K562 (cell line): ENCODE data around the gene MAN1B1. TPM values are rescaled to one million over a fixed set of nuclear protein-coding genes. Genes with fewer than 3 reads are reported as not detected.

ENCODE experiments used
- ATF1 ChIP-seq, 2 experiments: fragments of 450-650 bp in 1 of 2; IDR thresholded peaks; 2 replicates each; pipeline ENCODE4 v1.6.1; 2016; ENCODE audit warnings: missing compliant biosample characterization in 1 of 2, missing genetic modification characterization in 1 of 2
- BACH1 ChIP-seq: fragments of 200-800 bp; sonication (Bioruptor generic); IDR thresholded peaks from 2 replicates; pipeline ENCODE4 v1.6.1; 2016; ENCODE audit warnings: missing genetic modification characterization, missing compliant biosample characterization
- BDP1 ChIP-seq: IDR thresholded peaks from 3 replicates; pipeline ENCODE4 v1.6.1; 2011; ENCODE audit not compliant: insufficient read length, insufficient read depth
- BMI1 ChIP-seq: fragments of 150-350 bp; IDR thresholded peaks from 2 replicates; pipeline ENCODE4 v1.6.1; 2014; ENCODE audit warnings: low read length
- EP300 ChIP-seq: IDR thresholded peaks from 2 replicates; pipeline ENCODE4 v1.6.1; 2012; ENCODE audit warnings: low read length, improper control_type of control experiment
- NONO ChIP-seq, 2 experiments: fragments of 200-400 bp in 1 of 2; fragments of 450-650 bp in 1 of 2; formaldehyde crosslinking in 1 of 2; IDR thresholded peaks; 2 replicates each; pipeline ENCODE4 v1.6.1; 2017; ENCODE audit warnings: low read depth in 2 of 2, mild to moderate bottlenecking in 2 of 2, moderate library complexity in 2 of 2, low read length in 1 of 2
- PTRF ChIP-seq: fragments of 450-650 bp; IDR thresholded peaks from 2 replicates; pipeline ENCODE4 v1.6.1; 2016; ENCODE audit warnings: mild to moderate bottlenecking, missing genetic modification characterization, missing compliant biosample characterization
- ZC3H11A ChIP-seq: IDR thresholded peaks from 2 replicates; pipeline ENCODE4 v1.6.1; 2012; ENCODE audit warnings: low read depth, low read length, improper control_type of control experiment
- ZNF766 ChIP-seq: fragments of 200-800 bp; sonication (Bioruptor generic); conservative IDR thresholded peaks from 2 replicates; pipeline ENCODE4 v1.6.1; 2016; ENCODE audit warnings: missing genetic modification characterization, missing compliant biosample characterization
- polyA plus RNA-seq, 8 experiments: library from polyadenylated mRNA; depleted of rRNA in 4 of 8; stranded (reverse) in 5 of 8; unstranded in 3 of 8; fragments of >200 nt; fragmentation: Nextera tagmentation in 2 of 8; fragmentation: Illumina TruSeq in 1 of 8; extraction: Ambion mirVana in 2 of 8; extraction: Trizol in 1 of 8; gene quantifications; 2 replicates each; pipeline versions ENCODE4 v1.2.1 to v1.2.3, GENCODE V29; 2011 to 2014; ENCODE audit warnings: inconsistent platforms in 1 of 8, missing spikeins in 1 of 8
- total RNA-seq, 7 experiments: library from RNA; depleted of rRNA in 6 of 7; stranded (reverse); fragments of >200 nt in 6 of 7; fragmentation: Illumina TruSeq in 2 of 7; extraction: Trizol in 2 of 7; gene quantifications; 2 replicates each; pipeline versions ENCODE4 v1.2.1 to v1.2.3, GENCODE V29; 2011 to 2021; ENCODE audit warnings: low replicate concordance in 1 of 7
- TF ChIP-seq, protein P1 (sequence below): IDR thresholded peaks from 3 replicates; pipeline ENCODE4 v1.6.1; 2011; ENCODE audit warnings: borderline replicate concordance, mild to moderate bottlenecking, moderate library complexity; ENCODE audit not compliant: insufficient read length; ENCODE audit errors: extremely low read depth
- TF ChIP-seq, protein P2 (sequence below): fragments of 450-650 bp; formaldehyde crosslinking; IDR thresholded peaks from 2 replicates; pipeline ENCODE4 v1.4.0; 2020; ENCODE audit warnings: mild to moderate bottlenecking, mixed read lengths
- TF ChIP-seq, protein P3 (sequence below): fragments of 200-800 bp; sonication (Bioruptor generic); IDR thresholded peaks from 2 replicates; pipeline ENCODE4 v1.6.1; 2017; ENCODE audit warnings: missing genetic modification characterization, missing compliant biosample characterization
- TF ChIP-seq, protein P4 (sequence below): sonication (generic); formaldehyde crosslinking; IDR thresholded peaks from 2 replicates; pipeline ENCODE4 v1.8.1; 2023; ENCODE audit warnings: missing genetic modification reagents, mild to moderate bottlenecking, borderline replicate concordance
- TF ChIP-seq, protein P5 (sequence below): fragments of 450-650 bp; formaldehyde crosslinking; IDR thresholded peaks from 2 replicates; pipeline ENCODE4 v1.4.0; 2020; ENCODE audit warnings: mild to moderate bottlenecking, moderate library complexity

The MAN1B1 gene
- total and polyA plus RNA-seq, 9 of the 15 experiments (the other 6 are each of a cell fraction or from before 2014, with no cell fraction given), result 0.55 to 36.6 (median 27.3) TPM

DNA sequence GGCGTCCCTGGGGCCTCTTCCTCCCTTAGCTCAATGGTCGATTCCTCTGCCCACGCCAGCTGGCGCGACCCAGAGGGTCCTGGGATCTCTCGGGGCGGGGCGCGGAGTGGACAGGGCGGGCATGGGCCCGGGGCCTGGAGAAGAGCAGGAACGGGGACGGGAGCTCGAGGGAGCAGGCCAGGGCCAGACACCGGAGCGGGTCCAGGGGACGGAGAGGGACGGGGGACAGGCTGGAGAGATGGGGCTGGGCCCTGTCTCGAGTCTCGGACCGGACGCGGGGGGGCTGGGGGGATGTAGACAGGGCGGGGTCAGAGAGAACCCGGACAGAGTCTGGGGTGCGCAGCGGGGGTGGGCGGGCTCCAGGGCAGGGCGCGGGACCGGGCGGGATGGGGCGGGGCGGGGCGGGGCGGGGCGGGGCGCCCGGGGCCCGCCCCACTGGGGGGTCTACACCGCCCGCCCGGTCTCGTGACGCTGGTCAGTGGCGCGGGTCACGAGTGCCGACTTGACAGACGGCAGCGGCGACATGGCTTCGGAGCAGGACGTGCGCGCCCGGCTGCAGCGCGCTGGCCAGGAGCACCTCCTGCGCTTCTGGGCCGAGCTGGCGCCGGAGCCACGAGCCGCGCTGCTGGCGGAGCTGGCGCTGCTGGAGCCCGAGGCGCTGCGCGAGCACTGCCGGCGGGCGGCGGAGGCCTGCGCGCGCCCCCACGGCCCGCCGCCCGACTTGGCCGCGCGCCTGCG lies 9.6 kb upstream of the MAN1B1 start, which contains the start of gene UAP1L1 (continued):
- TF ChIP-seq, protein P1, sequence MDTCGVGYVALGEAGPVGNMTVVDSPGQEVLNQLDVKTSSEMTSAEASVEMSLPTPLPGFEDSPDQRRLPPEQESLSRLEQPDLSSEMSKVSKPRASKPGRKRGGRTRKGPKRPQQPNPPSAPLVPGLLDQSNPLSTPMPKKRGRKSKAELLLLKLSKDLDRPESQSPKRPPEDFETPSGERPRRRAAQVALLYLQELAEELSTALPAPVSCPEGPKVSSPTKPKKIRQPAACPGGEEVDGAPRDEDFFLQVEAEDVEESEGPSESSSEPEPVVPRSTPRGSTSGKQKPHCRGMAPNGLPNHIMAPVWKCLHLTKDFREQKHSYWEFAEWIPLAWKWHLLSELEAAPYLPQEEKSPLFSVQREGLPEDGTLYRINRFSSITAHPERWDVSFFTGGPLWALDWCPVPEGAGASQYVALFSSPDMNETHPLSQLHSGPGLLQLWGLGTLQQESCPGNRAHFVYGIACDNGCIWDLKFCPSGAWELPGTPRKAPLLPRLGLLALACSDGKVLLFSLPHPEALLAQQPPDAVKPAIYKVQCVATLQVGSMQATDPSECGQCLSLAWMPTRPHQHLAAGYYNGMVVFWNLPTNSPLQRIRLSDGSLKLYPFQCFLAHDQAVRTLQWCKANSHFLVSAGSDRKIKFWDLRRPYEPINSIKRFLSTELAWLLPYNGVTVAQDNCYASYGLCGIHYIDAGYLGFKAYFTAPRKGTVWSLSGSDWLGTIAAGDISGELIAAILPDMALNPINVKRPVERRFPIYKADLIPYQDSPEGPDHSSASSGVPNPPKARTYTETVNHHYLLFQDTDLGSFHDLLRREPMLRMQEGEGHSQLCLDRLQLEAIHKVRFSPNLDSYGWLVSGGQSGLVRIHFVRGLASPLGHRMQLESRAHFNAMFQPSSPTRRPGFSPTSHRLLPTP, result no peak
- TF ChIP-seq BACH1 (tag) (no peak), BDP1 (no peak), EP300 (no peak), ZNF766 (CRISPR knock-in tag) (no peak), BMI1 (no peak), ATF1 (CRISPR knock-in tag; IDR thresholded peaks at IDR 0.05) (no peak), ATF1 (tag; IDR thresholded peaks at IDR 0.05) (no peak), ZC3H11A (no peak), NONO (IDR thresholded peaks at IDR 0.05; ENCODE audit: low read depth in 2 of 2, low read length in 1 of 2) (no peak), PTRF (tag) (no peak)
- TF ChIP-seq, protein P2, sequence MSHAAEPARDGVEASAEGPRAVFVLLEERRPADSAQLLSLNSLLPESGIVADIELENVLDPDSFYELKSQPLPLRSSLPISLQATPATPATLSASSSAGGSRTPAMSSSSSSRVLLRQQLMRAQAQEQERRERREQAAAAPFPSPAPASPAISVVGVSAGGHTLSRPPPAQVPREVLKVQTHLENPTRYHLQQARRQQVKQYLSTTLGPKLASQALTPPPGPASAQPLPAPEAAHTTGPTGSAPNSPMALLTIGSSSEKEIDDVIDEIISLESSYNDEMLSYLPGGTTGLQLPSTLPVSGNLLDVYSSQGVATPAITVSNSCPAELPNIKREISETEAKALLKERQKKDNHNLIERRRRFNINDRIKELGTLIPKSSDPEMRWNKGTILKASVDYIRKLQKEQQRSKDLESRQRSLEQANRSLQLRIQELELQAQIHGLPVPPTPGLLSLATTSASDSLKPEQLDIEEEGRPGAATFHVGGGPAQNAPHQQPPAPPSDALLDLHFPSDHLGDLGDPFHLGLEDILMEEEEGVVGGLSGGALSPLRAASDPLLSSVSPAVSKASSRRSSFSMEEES (CRISPR knock-in tag), result 0 out of 2 replicates have a peak, but pooled peaks have one; percentile 25
- TF ChIP-seq, protein P3, sequence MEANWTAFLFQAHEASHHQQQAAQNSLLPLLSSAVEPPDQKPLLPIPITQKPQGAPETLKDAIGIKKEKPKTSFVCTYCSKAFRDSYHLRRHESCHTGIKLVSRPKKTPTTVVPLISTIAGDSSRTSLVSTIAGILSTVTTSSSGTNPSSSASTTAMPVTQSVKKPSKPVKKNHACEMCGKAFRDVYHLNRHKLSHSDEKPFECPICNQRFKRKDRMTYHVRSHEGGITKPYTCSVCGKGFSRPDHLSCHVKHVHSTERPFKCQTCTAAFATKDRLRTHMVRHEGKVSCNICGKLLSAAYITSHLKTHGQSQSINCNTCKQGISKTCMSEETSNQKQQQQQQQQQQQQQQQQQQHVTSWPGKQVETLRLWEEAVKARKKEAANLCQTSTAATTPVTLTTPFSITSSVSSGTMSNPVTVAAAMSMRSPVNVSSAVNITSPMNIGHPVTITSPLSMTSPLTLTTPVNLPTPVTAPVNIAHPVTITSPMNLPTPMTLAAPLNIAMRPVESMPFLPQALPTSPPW, result peak; percentile 90
- TF ChIP-seq, protein P4, sequence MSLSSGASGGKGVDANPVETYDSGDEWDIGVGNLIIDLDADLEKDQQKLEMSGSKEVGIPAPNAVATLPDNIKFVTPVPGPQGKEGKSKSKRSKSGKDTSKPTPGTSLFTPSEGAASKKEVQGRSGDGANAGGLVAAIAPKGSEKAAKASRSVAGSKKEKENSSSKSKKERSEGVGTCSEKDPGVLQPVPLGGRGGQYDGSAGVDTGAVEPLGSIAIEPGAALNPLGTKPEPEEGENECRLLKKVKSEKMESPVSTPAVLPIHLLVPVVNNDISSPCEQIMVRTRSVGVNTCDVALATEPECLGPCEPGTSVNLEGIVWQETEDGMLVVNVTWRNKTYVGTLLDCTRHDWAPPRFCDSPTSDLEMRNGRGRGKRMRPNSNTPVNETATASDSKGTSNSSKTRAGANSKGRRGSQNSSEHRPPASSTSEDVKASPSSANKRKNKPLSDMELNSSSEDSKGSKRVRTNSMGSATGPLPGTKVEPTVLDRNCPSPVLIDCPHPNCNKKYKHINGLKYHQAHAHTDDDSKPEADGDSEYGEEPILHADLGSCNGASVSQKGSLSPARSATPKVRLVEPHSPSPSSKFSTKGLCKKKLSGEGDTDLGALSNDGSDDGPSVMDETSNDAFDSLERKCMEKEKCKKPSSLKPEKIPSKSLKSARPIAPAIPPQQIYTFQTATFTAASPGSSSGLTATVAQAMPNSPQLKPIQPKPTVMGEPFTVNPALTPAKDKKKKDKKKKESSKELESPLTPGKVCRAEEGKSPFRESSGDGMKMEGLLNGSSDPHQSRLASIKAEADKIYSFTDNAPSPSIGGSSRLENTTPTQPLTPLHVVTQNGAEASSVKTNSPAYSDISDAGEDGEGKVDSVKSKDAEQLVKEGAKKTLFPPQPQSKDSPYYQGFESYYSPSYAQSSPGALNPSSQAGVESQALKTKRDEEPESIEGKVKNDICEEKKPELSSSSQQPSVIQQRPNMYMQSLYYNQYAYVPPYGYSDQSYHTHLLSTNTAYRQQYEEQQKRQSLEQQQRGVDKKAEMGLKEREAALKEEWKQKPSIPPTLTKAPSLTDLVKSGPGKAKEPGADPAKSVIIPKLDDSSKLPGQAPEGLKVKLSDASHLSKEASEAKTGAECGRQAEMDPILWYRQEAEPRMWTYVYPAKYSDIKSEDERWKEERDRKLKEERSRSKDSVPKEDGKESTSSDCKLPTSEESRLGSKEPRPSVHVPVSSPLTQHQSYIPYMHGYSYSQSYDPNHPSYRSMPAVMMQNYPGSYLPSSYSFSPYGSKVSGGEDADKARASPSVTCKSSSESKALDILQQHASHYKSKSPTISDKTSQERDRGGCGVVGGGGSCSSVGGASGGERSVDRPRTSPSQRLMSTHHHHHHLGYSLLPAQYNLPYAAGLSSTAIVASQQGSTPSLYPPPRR (CRISPR knock-in tag), result no peak
- TF ChIP-seq, protein P5, sequence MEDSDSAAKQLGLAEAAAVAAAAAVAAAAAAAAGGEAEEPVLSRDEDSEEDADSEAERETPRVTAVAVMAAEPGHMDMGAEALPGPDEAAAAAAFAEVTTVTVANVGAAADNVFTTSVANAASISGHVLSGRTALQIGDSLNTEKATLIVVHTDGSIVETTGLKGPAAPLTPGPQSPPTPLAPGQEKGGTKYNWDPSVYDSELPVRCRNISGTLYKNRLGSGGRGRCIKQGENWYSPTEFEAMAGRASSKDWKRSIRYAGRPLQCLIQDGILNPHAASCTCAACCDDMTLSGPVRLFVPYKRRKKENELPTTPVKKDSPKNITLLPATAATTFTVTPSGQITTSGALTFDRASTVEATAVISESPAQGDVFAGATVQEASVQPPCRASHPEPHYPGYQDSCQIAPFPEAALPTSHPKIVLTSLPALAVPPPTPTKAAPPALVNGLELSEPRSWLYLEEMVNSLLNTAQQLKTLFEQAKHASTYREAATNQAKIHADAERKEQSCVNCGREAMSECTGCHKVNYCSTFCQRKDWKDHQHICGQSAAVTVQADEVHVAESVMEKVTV, result no peak
